A549 treated with GW870086 at 1 μM for 4 hours (cell line): ENCODE results near the gene HMGCR. TPM values are rescaled to one million over a fixed set of nuclear protein-coding genes. Genes with fewer than 3 reads are reported as not detected.

Experiments
- total RNA-seq: library from RNA; stranded (reverse); fragments of 200-300 nt; extraction: Qiagen RNA extraction; gene quantifications from 5 replicates; pipeline ENCODE4 v1.2.3, GENCODE V29; 2022; ENCODE audit warnings: low read depth

Gene HMGCR
- total RNA-seq, result 21.1 to 30.3 TPM (median 26.2 TPM) in 5 replicates

DNA sequence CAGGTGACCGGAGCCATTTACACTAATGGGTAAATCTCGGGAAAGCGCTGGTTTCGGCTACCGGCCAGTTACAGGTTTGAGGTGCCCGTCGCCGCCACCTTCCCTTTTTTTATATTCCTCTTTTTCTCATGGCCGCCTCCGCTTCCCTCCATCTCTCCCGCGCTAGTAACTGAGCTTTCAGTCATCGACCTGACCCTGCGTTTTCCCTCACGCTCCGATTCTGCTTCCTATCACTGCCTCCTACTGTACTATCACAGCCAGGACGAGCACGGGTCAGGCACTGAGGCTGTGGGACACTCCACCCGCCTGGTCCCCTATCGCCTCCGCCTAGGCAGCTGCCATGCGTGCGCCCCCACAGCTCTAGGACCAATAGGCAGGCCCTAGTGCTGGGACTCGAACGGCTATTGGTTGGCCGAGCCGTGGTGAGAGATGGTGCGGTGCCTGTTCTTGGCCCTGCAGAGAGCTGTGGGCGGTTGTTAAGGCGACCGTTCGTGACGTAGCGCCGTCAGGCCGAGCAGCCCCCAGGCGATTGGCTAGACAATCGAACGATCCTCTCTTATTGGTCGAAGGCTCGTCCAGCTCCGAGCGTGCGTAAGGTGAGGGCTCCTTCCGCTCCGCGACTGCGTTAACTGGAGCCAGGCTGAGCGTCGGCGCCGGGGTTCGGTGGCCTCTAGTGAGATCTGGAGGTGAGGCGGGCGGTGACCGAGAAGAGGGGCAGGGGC is at the start of gene HMGCR:
Gene HMGCR (plus strand): TSS at position 606 of the 722 bp plus-strand sequence. CDS start 5,386 bp downstream, outside the sequence.

Other genes starting within 250 kb of the HMGCR start
- gene ANKRD31, start 100.3 kb upstream of the HMGCR start, total RNA-seq, result 0.02 to 0.08 TPM (median 0.06 TPM) in 5 replicates
- 16.2 to 24.8 TPM (median 23.1 TPM) in 5 replicates for gene CERT1, start 174.4 kb downstream of the HMGCR start, total RNA-seq
- 7.3 to 13.0 TPM (median 10.7 TPM) in 5 replicates for gene POLK, start 174.7 kb downstream of the HMGCR start, total RNA-seq